GM23338 (cell line): ENCODE data around the gene EIF4A2.

Experiments
- CREB1 ChIP-seq: fragments of 250-450 bp; sonication (Bioruptor Pico); IDR thresholded peaks from 2 replicates; pipeline ENCODE4 v1.5.0; 2020; ENCODE audit warnings: low read depth, mild to moderate bottlenecking, moderate library complexity
- EZH2 ChIP-seq: fragments of 200-600 bp; sonication (generic); IDR thresholded peaks from one replicate; pipeline ENCODE4 v1.8.0; 2017; ENCODE audit warnings: antibody characterized with exemption, mild to moderate bottlenecking, low read depth; ENCODE audit not compliant: unreplicated experiment
- EZH2phosphoT487 ChIP-seq: fragments of 200-600 bp; sonication (generic); IDR thresholded peaks from one replicate; pipeline ENCODE4 v1.8.1; 2018; ENCODE audit warnings: antibody characterized with exemption; ENCODE audit not compliant: unreplicated experiment
- JUNB ChIP-seq: IDR thresholded peaks from one replicate; pipeline ENCODE4 v1.6.1; 2016; ENCODE audit warnings: antibody characterized with exemption; ENCODE audit not compliant: unreplicated experiment
- NANOG ChIP-seq: IDR thresholded peaks from 2 replicates; pipeline ENCODE4 v1.6.1; 2016; ENCODE audit warnings: antibody characterized with exemption, borderline replicate concordance
- POLR2AphosphoS5 ChIP-seq: IDR thresholded peaks from 2 replicates; pipeline ENCODE4 v1.6.1; 2016; ENCODE audit warnings: antibody characterized with exemption, low read depth
- REST ChIP-seq: IDR thresholded peaks from one replicate; pipeline ENCODE4 v1.6.1; 2018; ENCODE audit warnings: antibody characterized with exemption; ENCODE audit not compliant: unreplicated experiment
- STAT1 ChIP-seq: IDR thresholded peaks from one replicate; pipeline ENCODE4 v1.6.1; 2016; ENCODE audit warnings: antibody characterized with exemption; ENCODE audit not compliant: unreplicated experiment
- ZNF114 ChIP-seq: fragments of 250-450 bp; sonication (Bioruptor Pico); IDR thresholded peaks from 2 replicates; pipeline ENCODE4 v1.5.0; 2020; ENCODE audit warnings: mild to moderate bottlenecking, moderate library complexity
- ZNF331 ChIP-seq: fragments of 250-450 bp; sonication (Bioruptor Pico); IDR thresholded peaks from 2 replicates; pipeline ENCODE4 v1.5.0; 2020; ENCODE audit warnings: low read depth, mild to moderate bottlenecking, moderate library complexity
- ZNF462 ChIP-seq: fragments of 250-450 bp; sonication (Bioruptor Pico); IDR thresholded peaks from 2 replicates; pipeline ENCODE4 v1.5.0; 2020; ENCODE audit warnings: mild to moderate bottlenecking, moderate library complexity
- TF ChIP-seq, protein P1 (sequence below), 2 experiments: fragments of 200-600 bp in 1 of 2; sonication (generic) in 1 of 2; conservative IDR thresholded peaks; 2 replicates each; pipeline versions ENCODE4 v1.5.1 to v1.6.1; 2016 to 2017; ENCODE audit warnings: antibody characterized with exemption in 2 of 2, low read depth in 2 of 2, mild to moderate bottlenecking in 2 of 2, moderate library complexity in 1 of 2
- TF ChIP-seq, protein P2 (sequence below): IDR thresholded peaks from 2 replicates; pipeline ENCODE4 v1.6.1; 2016; ENCODE audit warnings: antibody characterized with exemption

DNA sequence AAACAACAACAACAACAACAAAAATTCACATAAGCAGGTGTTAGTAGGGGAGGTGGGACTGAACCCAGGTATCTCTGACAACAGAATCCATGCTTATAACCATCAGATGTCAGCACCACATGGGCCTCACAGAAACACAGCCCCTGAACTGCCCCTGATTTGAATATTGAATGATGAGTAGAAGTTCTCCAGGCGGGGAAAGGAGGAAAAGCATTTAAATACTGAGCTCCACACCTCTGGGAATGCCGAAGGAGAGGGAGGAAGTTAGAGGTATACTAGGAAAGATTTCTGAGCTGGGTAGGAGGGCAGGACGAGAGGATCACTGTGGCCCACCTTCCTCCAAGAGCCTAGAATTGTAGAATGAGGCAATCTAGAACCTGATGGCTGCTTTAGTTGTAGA lies 31.9 kb upstream of the EIF4A2 start:
- TF ChIP-seq, protein P1, sequence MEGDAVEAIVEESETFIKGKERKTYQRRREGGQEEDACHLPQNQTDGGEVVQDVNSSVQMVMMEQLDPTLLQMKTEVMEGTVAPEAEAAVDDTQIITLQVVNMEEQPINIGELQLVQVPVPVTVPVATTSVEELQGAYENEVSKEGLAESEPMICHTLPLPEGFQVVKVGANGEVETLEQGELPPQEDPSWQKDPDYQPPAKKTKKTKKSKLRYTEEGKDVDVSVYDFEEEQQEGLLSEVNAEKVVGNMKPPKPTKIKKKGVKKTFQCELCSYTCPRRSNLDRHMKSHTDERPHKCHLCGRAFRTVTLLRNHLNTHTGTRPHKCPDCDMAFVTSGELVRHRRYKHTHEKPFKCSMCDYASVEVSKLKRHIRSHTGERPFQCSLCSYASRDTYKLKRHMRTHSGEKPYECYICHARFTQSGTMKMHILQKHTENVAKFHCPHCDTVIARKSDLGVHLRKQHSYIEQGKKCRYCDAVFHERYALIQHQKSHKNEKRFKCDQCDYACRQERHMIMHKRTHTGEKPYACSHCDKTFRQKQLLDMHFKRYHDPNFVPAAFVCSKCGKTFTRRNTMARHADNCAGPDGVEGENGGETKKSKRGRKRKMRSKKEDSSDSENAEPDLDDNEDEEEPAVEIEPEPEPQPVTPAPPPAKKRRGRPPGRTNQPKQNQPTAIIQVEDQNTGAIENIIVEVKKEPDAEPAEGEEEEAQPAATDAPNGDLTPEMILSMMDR (conservative IDR thresholded peaks at IDR 0.05; ENCODE audit: low read depth in 2 of 2), result no peak
- TF ChIP-seq EZH2phosphoT487, result no peak
- no peak for TF ChIP-seq EZH2
- no peak for TF ChIP-seq REST
- TF ChIP-seq POLR2AphosphoS5, result no peak
- no peak for TF ChIP-seq STAT1
- no peak for TF ChIP-seq CREB1 (CRISPR knock-in tag)
- no peak for TF ChIP-seq NANOG
- TF ChIP-seq, protein P2, sequence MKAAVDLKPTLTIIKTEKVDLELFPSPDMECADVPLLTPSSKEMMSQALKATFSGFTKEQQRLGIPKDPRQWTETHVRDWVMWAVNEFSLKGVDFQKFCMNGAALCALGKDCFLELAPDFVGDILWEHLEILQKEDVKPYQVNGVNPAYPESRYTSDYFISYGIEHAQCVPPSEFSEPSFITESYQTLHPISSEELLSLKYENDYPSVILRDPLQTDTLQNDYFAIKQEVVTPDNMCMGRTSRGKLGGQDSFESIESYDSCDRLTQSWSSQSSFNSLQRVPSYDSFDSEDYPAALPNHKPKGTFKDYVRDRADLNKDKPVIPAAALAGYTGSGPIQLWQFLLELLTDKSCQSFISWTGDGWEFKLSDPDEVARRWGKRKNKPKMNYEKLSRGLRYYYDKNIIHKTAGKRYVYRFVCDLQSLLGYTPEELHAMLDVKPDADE, result no peak
- TF ChIP-seq JUNB, result no peak
- no peak for TF ChIP-seq ZNF331 (CRISPR knock-in tag)
- TF ChIP-seq ZNF114 (CRISPR knock-in tag), result no peak
- no peak for TF ChIP-seq ZNF462 (CRISPR knock-in tag)
